ENCODE measurements around the gene CALML6. TPM values are rescaled to one million over a fixed set of nuclear protein-coding genes. Genes with fewer than 3 reads are reported as not detected.

Gene CALML6
- total RNA-seq, 2 experiments from 2014 or later = 0.21 to 0.81 TPM

DNA sequence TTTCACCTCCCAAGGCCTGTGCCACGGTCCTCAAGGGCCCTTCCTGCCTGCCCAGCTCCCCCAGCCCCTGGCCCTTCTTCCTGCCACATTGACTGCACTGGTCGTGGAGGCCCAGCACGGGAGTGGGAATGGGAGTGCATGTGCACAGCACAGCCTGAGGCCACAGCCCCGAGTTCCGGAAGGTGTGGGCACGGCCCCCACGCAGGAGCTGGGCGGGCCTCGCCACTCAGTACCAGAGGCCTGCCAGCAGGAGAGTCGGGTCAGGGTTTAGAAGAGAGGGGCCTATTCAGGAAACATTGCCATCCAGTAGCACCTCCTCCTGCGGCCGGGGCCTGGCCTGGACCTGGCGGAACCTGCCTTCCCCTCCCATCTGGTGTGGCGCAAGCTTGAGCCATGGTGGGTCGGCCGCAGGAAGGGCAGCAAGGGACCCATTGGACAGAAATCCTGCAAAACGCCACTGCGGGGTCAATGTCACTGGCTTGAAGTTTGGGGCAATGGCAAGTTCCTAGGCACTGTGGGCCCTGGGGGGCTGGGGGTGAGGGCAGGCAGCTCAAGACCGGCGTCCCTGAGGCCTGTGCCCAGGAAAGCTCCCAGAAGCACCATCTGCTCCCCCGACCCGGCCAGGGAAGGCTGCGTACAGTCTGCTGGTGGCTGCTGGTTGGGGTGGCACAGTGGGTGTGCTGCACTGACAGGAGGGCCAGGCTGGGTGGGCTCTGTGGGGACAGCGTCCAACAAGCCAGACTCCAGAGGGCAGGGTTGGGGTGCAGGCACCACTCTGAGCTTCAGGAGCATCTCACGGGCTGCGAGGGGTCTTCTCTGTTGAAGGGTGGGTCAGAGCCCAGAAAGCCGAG, 5.8 kb downstream of the CALML6 start:
- no peak for ATAC-seq

DNA sequence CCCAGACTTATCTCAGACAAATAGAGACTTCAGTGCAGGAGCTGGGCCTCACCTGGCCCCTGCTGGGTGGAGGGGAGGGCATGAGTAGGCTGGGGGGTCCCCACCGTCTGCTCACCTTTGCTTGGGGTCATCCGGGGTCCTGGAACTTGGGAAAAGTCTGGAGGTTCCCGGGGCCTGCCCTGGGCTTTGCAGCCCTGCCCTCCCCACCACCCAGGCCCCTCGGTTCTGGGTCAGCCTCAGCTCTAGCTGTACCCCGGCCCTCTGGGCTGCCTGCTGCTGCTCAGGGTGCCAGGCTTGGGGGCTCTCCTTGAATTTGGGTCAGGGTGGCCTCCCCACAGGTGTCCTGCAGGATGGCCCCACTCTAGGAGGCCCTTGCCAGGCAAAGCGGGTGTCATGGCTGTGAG, 6.4 kb downstream of the CALML6 start:
- H3K4me1 Mint-ChIP-seq = peaks cover 4% of the 10 kb centered on the region
- H3K27me3 Mint-ChIP-seq = no peaks in the 10 kb centered on the region
- no peaks in the 10 kb centered on the region for H3K9me3 Mint-ChIP-seq (ENCODE audit: low read depth)
- no peak overlapping the region for H3K4me3 Mint-ChIP-seq
- ChIA-PET CTCF (no interaction called here), POLR2A (no interaction called here)
- no peak overlapping the region for H3K27ac Mint-ChIP-seq
- no peak for DNase-seq
- intact Hi-C loops (cut with DNase I, micrococcal nuclease) = no loop called here
- no peak for ATAC-seq
- H3K36me3 Mint-ChIP-seq (ENCODE audit: low read depth) = no peaks in the 10 kb centered on the region

More for the DNA sequence above, 5.8 kb downstream of the CALML6 start:
- peaks cover 4% of the 10 kb centered on the region for H3K4me1 Mint-ChIP-seq
- no peak for DNase-seq
- no peaks in the 10 kb centered on the region for H3K27me3 Mint-ChIP-seq
- intact Hi-C loops (cut with DNase I, micrococcal nuclease) = no loop called here
- no peaks in the 10 kb centered on the region for H3K36me3 Mint-ChIP-seq (ENCODE audit: low read depth)
- no peaks in the 10 kb centered on the region for H3K9me3 Mint-ChIP-seq (ENCODE audit: low read depth)
- H3K4me3 Mint-ChIP-seq = no peak overlapping the region
- H3K27ac Mint-ChIP-seq = no peak overlapping the region
- ChIA-PET POLR2A (no interaction called here), CTCF (no interaction called here)

DNA sequence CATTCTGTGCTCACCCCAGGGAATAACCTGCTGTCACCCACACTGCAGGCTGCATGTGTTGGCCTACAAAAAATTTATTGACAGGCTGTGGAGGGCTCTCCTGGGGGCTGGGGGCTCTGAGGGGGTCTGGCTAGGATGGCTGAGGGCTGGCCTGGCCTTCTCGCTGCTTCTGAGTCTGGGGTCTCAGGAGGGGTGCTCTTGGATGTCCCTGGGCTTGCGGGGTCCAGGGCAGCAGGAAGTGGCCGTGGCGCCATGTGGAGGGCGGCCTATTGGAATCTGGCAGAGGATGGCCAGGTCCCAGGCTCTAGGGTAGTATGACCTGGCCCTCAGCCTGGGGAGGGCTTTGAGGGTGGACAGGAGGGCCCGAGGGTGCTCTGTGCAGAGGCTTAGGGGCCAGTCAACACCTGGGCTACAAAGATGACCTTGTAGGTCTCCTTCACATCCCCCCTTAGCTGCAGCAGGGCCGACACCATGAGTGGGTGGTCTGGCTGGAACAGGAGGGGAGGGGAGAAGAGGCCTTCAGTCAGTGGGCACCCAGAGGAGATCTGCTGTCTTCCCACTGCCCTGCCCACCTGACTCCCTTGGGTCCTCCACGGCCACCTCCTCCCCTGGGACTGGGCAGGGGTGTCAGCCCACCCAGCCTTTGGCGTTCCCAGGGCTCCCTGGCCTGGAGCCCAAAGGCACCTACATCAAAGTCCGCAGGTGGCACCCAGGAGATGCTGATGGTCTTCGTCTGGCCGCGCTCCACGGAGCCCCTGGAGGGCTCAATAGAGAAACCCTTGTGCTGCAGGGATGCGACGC, 7.0 kb downstream of the CALML6 start:
- no peak for DNase-seq
- Mint-ChIP-seq H3K4me1 (peaks cover 4% of the 10 kb centered on the region), H3K4me3 (no peak overlapping the region), H3K27ac (no peak overlapping the region), H3K27me3 (no peaks in the 10 kb centered on the region), H3K9me3 (ENCODE audit: low read depth) (no peaks in the 10 kb centered on the region), H3K36me3 (ENCODE audit: low read depth) (no peaks in the 10 kb centered on the region)
- intact Hi-C loops (cut with DNase I, micrococcal nuclease) = no loop called here
- ChIA-PET POLR2A (no interaction called here), CTCF (interaction anchor here (0.5 kb wide), 1 partner anchor 59 kb away, joined by 3 read pairs; no protein-coding TSS in a partner anchor)
- no peak for ATAC-seq

DNA sequence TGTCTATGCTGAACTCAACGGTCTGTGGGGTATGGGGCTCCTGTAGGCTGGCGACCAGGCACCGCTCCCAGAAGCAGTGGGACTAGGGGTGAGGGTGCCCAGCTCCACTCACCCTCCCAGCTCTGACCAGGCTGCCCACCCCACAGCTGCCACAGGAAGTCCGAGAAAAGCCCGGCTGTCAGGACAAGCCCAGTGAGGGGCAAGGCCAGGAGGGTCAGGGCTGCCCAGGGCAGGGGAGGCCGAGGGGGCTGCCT, 7.6 kb downstream of the CALML6 start:
- intact Hi-C loops (cut with DNase I, micrococcal nuclease) = no loop called here
- Mint-ChIP-seq H3K4me3 (no peak overlapping the region), H3K27me3 (no peaks in the 10 kb centered on the region), H3K27ac (no peak overlapping the region), H3K9me3 (ENCODE audit: low read depth) (no peaks in the 10 kb centered on the region), H3K36me3 (ENCODE audit: low read depth) (no peaks in the 10 kb centered on the region), H3K4me1 (peaks cover 4% of the 10 kb centered on the region)
- DNase-seq = no peak
- ATAC-seq = no peak
- POLR2A ChIA-PET = no interaction called here
- CTCF ChIA-PET = interaction anchor here (0.5 kb wide), 1 partner anchor 59 kb away, joined by 3 read pairs; no protein-coding TSS in a partner anchor

DNA sequence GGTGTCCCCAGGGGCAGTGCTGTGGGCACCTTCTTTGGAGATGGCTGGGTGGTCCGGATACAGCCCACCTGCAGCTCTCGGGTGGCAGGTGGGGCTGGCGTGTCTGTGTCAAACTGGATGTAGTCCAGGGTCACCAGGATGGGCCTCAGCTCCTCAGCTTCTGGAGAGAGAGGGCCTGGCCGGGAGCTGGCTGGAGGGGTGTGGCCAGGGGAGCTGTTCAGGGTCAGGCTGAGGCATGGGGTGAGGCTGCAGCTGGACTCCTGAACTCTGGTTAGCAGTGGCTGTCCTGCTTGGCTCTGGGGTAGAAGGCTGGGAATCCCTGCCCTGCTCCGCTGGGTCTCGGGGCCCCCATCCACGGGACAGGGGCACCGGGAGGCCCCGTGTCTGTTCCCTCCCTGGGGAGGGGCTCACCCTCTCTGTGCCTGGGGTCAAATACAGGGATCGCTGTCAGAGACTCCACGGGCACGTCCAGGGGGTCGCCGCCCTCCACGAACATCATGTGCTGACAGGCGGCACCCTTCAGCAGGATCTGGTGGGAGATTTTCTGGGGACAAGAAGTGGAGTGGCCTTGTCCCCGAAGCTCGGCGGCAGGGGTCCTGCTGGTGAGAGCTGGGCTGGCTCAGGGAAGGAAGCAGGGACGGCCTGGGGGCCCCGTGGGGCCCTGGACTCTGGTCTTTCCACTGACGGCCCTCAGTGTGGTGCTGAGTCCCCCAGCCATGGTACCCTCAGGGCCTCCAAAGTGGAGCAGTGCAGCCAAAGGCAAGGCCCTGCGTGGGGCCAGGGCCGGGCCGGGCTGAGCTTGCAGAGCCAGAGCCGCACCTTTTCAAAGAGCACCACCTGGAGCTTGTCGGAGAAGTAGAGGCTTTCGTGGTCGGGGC, 8.1 kb downstream of the CALML6 start:
- no peak overlapping the region for H3K4me3 Mint-ChIP-seq
- intact Hi-C loops (cut with DNase I, micrococcal nuclease) = no loop called here
- peaks cover 3% of the 10 kb centered on the region for H3K4me1 Mint-ChIP-seq
- no peaks in the 10 kb centered on the region for H3K9me3 Mint-ChIP-seq (ENCODE audit: low read depth)
- no peaks in the 10 kb centered on the region for H3K27me3 Mint-ChIP-seq
- POLR2A ChIA-PET = no interaction called here
- no peak for ATAC-seq
- no peaks in the 10 kb centered on the region for H3K36me3 Mint-ChIP-seq (ENCODE audit: low read depth)
- CTCF ChIA-PET = interaction anchor here (0.5 to 0.6 kb wide), 2 partner anchors 24 to 60 kb away, joined by 3 read pairs; no protein-coding TSS in a partner anchor
- no peak overlapping the region for H3K27ac Mint-ChIP-seq
- DNase-seq = no peak

DNA sequence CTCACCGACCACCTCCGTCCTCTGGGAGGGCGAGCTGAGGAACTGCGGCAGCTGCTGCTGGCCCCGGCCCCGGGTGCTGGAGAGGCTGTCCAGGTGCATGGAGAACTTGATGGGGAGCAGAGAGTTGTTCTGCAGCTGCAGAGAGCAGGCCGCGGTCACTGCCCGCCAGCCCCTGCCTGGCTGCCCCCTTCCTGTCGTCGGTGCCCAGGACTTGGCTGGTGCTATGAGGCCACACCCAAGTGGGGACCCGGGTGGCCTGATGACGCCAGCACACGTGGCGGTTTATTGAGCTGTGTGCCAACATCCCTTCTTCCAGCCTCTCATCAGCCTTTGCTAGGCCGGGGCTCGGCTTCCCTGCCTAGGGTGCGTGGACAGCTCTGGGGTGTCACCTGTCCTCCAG, 9.3 kb downstream of the CALML6 start:
- Mint-ChIP-seq H3K27ac (no peak overlapping the region), H3K9me3 (ENCODE audit: low read depth) (no peaks in the 10 kb centered on the region), H3K4me1 (no peaks in the 10 kb centered on the region), H3K27me3 (no peaks in the 10 kb centered on the region), H3K4me3 (no peak overlapping the region), H3K36me3 (ENCODE audit: low read depth) (no peaks in the 10 kb centered on the region)
- POLR2A ChIA-PET = no interaction called here
- CTCF ChIA-PET = no interaction called here
- DNase-seq (no peak), ATAC-seq (no peak)
- intact Hi-C loops (cut with DNase I, micrococcal nuclease) = no loop called here

DNA sequence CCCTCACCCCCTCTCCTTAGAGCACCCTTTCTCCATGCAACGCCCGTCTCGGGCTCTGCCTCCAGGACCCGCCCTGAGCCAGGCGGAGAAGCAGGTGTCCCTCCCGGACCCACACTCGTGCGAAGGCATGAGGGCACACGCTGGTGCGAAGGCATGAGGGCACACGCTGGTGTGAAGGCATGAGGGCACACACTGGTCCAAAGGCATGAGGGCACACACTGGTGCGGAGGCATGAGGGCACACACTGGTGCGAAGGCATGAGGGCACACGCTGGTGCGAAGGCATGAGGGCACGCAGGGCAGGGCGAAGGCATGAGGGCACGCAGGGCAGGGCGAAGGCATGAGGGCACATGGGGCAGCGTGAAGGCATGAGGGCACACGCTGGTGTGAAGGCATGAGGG, 9.8 kb downstream of the CALML6 start:
- H3K4me1 Mint-ChIP-seq = no peaks in the 10 kb centered on the region
- no peaks in the 10 kb centered on the region for H3K27me3 Mint-ChIP-seq
- no peak for ATAC-seq
- intact Hi-C loops (cut with DNase I, micrococcal nuclease) = no loop called here
- CTCF ChIA-PET = no interaction called here
- H3K4me3 Mint-ChIP-seq = no peak overlapping the region
- no peaks in the 10 kb centered on the region for H3K36me3 Mint-ChIP-seq (ENCODE audit: low read depth)
- H3K9me3 Mint-ChIP-seq (ENCODE audit: low read depth) = no peaks in the 10 kb centered on the region
- POLR2A ChIA-PET = no interaction called here
- DNase-seq = no peak
- H3K27ac Mint-ChIP-seq = no peak overlapping the region

DNA sequence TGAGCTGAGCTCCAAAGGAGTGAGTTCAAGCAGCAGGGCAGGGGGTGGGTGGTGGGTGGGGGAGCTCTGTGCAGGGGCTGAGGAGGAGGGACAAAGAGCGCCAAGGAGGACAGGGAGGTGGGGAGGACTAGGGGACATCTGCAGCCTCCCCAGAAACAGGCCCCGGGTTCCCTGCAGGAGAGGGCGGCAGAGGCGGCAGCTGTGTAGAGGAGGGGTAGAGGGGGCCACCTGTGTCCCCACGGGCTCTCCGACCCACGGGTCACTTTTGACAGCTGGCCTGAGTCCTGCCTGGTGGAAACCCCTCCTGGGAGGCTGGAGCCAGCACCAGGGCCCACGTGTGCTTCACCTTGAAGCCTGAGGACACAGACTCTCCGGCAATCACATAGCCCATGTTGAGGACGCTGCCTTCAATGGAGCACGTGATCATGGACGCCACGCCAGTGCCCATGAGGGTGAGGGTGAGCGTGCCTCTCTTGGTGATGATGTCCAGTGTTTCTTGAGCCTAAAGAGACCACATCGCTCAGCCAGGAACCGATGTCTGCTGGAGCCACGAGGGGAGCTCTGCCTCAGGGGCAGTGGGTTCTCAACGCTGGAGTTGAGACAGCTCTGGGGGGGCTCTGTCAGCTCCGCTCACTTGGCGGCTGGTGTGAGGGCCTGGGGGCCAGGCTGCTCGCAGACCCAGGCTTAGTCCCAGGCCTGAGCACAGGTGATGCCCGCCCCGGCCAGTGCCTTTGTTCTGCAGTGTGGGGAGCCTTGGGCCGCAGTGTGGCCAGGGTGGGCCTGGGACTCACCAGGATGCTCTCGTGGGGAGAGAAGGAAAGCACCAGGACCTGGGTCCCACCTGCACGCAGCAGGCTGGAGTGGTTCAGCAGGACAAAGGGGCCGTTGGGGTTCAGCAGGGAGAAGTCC, 10.6 kb downstream of the CALML6 start:
- no peaks in the 10 kb centered on the region for H3K4me1 Mint-ChIP-seq
- CTCF ChIA-PET = no interaction called here

DNA sequence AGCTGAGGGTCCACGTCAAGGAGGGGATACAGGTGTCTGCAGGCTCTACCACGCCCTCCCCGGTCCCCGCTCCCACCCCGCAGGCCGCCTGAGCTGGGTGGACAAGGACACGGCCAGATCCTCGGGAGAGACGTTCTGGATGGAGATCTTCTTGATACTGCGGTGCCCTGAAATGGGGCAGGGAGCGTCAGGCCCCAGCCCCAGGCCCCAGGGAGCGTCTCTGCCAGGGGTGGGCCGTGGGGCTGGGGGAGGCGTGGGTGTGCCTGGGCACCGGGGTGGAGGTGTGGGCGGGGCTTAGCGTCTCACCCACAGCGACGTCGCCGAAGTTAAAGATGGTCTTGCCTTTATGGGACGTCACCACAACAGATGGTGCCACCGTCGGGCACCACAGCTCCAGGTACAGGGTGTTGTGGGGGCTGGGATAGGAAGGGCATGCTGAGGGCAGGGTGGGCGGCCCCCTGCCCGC, 11.3 kb downstream of the CALML6 start:
- POLR2A ChIA-PET = no interaction called here
- no peaks in the 10 kb centered on the region for H3K36me3 Mint-ChIP-seq (ENCODE audit: low read depth)
- no peak for DNase-seq
- intact Hi-C loops (cut with DNase I, micrococcal nuclease) = no loop called here
- ATAC-seq = no peak
- H3K9me3 Mint-ChIP-seq (ENCODE audit: low read depth) = no peaks in the 10 kb centered on the region
- H3K27ac Mint-ChIP-seq = no peak overlapping the region
- H3K27me3 Mint-ChIP-seq = no peaks in the 10 kb centered on the region
- CTCF ChIA-PET = no interaction called here
- H3K4me3 Mint-ChIP-seq = no peak overlapping the region
- no peaks in the 10 kb centered on the region for H3K4me1 Mint-ChIP-seq

More for the DNA sequence above, 10.6 kb downstream of the CALML6 start:
- Mint-ChIP-seq H3K27ac (no peak overlapping the region), H3K4me3 (no peak overlapping the region), H3K9me3 (ENCODE audit: low read depth) (no peaks in the 10 kb centered on the region), H3K36me3 (ENCODE audit: low read depth) (no peaks in the 10 kb centered on the region), H3K27me3 (no peaks in the 10 kb centered on the region)
- ATAC-seq (no peak), DNase-seq (no peak)
- intact Hi-C loops (cut with DNase I, micrococcal nuclease) = no loop called here
- POLR2A ChIA-PET = no interaction called here

DNA sequence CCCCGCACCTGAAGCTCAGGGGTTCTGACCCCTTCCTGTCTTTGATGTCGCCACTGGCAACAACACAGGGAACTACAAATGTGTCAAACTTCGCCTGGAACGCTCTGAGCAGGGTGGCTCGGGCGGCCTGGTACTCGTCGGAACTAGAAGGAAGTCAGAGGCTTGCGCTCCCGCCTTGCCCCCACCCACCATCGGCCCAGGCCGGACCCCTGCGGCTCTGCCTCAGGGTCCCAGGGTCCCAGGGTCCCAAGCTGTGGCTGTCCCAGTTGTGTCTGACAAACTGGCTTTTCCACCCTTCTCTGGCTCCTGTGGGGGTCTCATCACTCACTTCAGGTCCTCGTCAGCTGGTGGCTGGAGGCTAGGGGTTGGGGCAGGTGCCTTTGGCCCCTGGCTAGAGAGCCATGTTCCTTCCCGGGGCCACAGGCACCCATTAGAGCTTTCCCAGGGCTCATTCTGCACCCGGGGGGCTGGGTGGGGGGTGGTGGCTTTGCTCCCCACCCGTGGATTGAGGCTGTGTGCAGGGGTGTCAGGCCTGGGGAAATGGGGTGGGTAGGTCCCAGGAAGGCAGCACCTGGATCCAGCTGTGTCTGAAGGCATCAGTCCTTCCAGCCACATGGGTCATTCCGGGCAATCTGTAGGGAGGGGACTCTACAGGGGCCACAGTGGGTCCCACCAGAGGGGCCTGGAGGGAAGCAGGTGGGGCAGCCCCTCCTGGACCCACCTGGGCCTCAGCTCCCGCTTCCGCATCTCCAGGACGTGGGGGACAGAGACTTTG, 12.0 kb downstream of the CALML6 start:
- no peak overlapping the region for H3K4me3 Mint-ChIP-seq
- H3K27ac Mint-ChIP-seq = no peak overlapping the region
- ATAC-seq = no peak
- no peak for DNase-seq
- H3K27me3 Mint-ChIP-seq = no peaks in the 10 kb centered on the region
- H3K4me1 Mint-ChIP-seq = no peaks in the 10 kb centered on the region
- ChIA-PET POLR2A (no interaction called here), CTCF (interaction anchor here (0.6 kb wide), 1 partner anchor 84 kb away, joined by 3 read pairs; no protein-coding TSS in a partner anchor)
- H3K9me3 Mint-ChIP-seq (ENCODE audit: low read depth) = no peaks in the 10 kb centered on the region
- no peaks in the 10 kb centered on the region for H3K36me3 Mint-ChIP-seq (ENCODE audit: low read depth)
- intact Hi-C loops (cut with DNase I, micrococcal nuclease) = no loop called here
